NB4 (cell line): ENCODE measurements around the gene SIRT1.
"Not testable (repeated sequence)": the region's sequence is repeated elsewhere in the genome, so short reads cannot be mapped to it uniquely, and the experiment has no call there.

Experiments used
- DNase-seq: peaks from one replicate; pipeline ENCODE4 v3.0.0; 2010; ENCODE audit warnings: low read depth
- H3K4me3 ChIP-seq: one replicate; pipeline ENCODE4 v1.5.1; 2011; ENCODE audit warnings: mild to moderate bottlenecking, low read depth, low read length, moderate library complexity
- MYC ChIP-seq: IDR thresholded peaks from 2 replicates; pipeline ENCODE4 v1.6.1; 2011; ENCODE audit warnings: low read depth, low read length
- POLR2A ChIP-seq: IDR thresholded peaks from 2 replicates; pipeline ENCODE4 v1.6.1; 2011; ENCODE audit warnings: mild to moderate bottlenecking; ENCODE audit not compliant: insufficient read length; ENCODE audit errors: extremely low read depth
- TF ChIP-seq, protein P1 (sequence below): IDR thresholded peaks from one replicate; pipeline ENCODE4 v1.5.1; 2012; ENCODE audit warnings: low read depth, low read length
- TF ChIP-seq, protein P2 (sequence below): IDR thresholded peaks from 2 replicates; pipeline ENCODE4 v1.6.1; 2011; ENCODE audit warnings: low read depth, low read length

SIRT1 gene

DNA sequence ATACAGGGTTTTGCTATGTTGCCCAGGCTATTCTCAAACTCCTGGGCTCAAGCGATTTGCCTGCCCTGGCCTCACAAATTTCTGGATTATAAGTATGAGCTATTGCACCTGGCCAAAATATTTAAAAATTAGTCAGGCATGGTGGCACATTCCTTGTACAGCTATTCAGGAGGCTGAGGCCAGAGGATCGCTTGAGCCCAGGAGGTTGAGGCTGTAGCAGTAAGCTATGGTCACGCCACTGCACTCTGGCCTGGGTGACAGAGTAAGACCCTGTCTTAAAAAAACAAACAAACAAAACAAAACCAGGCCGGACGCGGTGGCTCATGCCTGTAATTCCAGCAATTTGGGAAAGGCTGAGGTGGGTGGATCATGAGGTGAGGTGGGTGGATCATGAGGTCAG lies 14.5 kb upstream of the SIRT1 start:
- no peak overlapping the region for H3K4me3 ChIP-seq
- no peak for TF ChIP-seq POLR2A
- no peak for DNase-seq

DNA sequence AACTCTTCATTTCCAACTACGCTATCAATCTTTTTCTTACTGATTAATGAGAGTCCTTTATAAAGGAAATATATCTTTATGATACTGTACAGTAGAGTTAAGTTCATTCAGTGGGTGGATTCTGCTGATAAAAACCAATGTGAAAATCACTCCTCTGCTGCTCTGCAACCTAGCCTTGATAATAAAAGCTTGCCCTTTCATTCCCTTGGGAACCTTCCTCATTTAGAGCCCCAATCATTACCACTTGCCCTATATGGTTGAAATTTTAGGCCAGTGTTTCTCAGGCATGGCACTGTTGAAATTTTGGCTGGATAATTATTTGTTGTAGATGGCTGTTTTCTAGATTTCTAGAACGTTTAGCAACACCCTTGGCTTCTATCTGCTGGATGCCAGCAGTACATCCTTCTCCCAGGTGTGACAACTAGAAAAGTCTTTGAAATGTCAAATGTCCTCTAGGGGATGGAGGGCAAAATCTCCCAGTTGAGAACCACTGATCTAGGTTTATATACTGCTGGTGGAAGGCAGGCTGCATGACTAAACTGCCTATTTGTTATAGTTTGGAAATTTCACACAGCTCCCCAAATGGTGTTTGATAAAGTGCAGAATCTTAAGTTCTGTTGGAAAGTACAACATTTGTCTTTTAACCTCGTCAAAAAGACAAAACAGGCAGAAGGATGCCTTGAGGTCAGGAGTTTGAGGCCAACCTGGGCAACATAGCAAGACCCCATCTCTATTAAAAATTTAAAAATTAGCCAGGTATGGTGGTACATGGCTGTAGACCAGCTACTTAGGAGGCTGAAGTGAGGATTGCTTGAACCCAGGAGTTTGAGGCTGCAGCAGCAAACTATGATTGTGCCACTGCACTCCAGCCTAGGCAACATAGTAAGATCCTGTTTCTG lies 8.9 kb upstream of the SIRT1 start:
- H3K4me3 ChIP-seq, result no peak overlapping the region
- TF ChIP-seq MYC (no peak), POLR2A (no peak)
- TF ChIP-seq, protein P1, sequence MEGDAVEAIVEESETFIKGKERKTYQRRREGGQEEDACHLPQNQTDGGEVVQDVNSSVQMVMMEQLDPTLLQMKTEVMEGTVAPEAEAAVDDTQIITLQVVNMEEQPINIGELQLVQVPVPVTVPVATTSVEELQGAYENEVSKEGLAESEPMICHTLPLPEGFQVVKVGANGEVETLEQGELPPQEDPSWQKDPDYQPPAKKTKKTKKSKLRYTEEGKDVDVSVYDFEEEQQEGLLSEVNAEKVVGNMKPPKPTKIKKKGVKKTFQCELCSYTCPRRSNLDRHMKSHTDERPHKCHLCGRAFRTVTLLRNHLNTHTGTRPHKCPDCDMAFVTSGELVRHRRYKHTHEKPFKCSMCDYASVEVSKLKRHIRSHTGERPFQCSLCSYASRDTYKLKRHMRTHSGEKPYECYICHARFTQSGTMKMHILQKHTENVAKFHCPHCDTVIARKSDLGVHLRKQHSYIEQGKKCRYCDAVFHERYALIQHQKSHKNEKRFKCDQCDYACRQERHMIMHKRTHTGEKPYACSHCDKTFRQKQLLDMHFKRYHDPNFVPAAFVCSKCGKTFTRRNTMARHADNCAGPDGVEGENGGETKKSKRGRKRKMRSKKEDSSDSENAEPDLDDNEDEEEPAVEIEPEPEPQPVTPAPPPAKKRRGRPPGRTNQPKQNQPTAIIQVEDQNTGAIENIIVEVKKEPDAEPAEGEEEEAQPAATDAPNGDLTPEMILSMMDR, result no peak
- TF ChIP-seq, protein P2, sequence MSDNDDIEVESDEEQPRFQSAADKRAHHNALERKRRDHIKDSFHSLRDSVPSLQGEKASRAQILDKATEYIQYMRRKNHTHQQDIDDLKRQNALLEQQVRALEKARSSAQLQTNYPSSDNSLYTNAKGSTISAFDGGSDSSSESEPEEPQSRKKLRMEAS, result no peak
- no peak for DNase-seq

DNA sequence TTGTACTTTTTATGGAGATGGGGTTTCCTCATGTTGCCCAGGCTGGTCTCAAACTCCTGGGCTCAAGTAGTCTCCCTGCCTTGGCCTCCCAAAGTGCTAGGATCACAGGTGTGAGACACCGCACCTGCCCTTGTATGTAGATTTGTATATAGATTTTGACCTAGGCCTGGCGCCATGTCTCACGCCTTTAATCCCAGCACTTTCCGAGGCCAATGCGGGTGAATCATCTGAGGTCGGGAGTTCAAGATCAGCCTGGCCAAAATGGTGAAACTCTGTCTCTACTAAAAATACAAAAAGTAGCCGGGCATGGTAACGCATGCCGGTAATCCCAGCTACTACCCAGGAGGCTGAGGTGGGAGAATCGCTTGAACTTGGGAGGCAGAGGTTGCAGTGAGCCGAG lies 7.0 kb upstream of the SIRT1 start:
- H3K4me3 ChIP-seq, DNase-seq: not testable (repeated sequence)

DNA sequence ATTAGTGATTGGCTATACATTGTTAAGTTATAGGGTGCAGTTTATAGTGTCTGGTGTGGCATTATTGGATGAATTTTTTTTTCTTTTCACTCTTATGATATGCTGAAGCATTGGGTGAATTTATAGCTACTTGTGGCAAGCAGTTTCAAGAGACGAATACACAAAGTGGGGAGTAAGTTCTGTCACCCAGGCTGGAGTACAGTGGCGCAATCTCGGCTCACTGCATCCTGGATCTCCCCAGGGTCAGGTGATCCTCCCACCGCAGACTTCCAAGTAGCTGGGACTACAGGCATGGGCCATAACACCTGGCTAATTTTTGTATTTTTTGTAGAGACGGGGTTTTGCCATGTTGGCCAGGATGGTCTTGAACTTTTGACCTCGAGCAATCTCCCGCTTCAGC lies 6.3 kb upstream of the SIRT1 start:
- no peak for DNase-seq
- TF ChIP-seq, protein P1, result no peak
- TF ChIP-seq, protein P2, result no peak
- TF ChIP-seq POLR2A (no peak), MYC (no peak)
- no peak overlapping the region for H3K4me3 ChIP-seq

DNA sequence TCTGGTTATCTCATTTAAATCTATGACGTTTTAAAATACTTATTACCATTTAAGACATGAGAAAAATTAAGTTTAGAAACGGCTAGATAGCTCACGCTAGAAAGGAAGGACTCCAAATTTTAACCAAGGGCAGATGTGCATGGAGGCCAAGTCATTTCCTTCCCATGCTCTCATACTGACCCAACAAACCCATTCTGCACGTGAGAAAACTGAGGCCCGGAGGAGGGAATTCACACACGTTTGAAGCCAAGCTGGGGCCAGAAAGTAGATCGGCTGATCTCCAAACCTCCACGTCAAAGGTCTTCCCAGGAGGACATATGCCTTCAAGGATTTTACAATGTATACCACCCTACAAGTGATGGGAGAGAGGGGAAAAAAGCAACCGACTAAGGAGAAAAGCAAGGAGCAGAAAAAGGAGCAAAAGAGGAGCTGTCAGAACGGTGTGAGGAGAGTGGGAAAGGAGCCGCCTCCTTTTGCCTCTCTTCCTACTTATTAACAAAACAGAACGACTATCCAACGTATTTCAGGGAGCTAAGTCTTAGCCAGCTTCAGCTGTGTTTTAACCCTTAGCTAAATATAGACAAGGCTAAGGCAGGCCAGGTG lies 645 bp upstream of the SIRT1 start:
- peak; percentile 21; the same call in 1 of the 2 replicates for TF ChIP-seq MYC
- TF ChIP-seq, protein P1, result no peak
- TF ChIP-seq, protein P2, result no peak
- H3K4me3 ChIP-seq, result peak overlapping the region; percentile 69
- no peak for DNase-seq

DNA sequence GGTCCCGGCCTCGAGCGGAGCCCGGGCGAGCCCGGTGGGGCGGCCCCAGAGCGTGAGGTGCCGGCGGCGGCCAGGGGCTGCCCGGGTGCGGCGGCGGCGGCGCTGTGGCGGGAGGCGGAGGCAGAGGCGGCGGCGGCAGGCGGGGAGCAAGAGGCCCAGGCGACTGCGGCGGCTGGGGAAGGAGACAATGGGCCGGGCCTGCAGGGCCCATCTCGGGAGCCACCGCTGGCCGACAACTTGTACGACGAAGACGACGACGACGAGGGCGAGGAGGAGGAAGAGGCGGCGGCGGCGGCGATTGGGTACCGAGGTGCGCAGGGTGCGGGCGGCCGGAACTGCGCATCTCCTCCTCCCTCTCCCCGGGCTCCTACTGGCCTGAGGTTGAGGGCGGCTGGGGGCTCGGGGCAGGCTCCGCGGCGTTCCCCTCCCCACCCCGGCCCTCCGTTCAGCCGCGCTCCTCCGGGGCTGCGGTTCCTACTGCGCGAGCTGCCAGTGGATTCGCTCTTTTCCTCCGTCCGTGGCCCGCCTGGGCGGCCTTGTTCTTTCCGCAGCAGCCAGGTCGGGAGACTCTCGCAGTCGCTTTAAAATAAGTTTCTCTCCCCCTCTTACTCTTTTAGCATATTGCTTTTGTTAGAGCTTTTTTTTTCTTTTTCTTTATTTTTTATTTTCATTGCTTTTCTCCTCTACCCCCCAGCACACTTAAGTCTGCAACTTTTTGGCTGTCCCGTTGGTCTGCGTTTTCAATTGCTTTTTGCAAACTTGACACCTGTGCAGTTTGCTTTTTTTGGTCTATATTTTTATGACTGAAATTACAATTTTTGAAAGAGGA lies 600 bp downstream of the SIRT1 start:
- H3K4me3 ChIP-seq, result peak overlapping the region; percentile 96
- peak; percentile 96 for DNase-seq

More for the DNA sequence above, 600 bp downstream of the SIRT1 start:
- TF ChIP-seq MYC, result peak; percentile 58; the same call in 1 of the 2 replicates
- peak; percentile 3 for TF ChIP-seq POLR2A
- TF ChIP-seq, protein P2, result peak; percentile 49; the same call in 1 of the 2 replicates
- TF ChIP-seq, protein P1, result no peak
